Mucosa of rectum (tissue), 2 donors: Measurements from ENCODE around the gene MYPOP.
A peak's percentile ranks its signal among the peaks of the same experiment; 100 is the strongest.

Experiments
- H3K27ac ChIP-seq, 2 donors: one replicate each; pipeline ENCODE4 v1.7.0; 2013; ENCODE audit warnings: inconsistent platforms in 2 of 2, low read depth in 2 of 2, low read length in 2 of 2
- H3K27me3 ChIP-seq, 2 donors: one replicate each; pipeline ENCODE4 v1.7.0; 2013; ENCODE audit warnings: low read length in 2 of 2; ENCODE audit not compliant: control insufficient read depth in 2 of 2, insufficient read depth in 2 of 2
- H3K36me3 ChIP-seq, 2 donors: one replicate each; pipeline ENCODE4 v1.7.0; 2013; ENCODE audit warnings: low read length in 2 of 2; ENCODE audit not compliant: control insufficient read depth in 2 of 2, insufficient read depth in 2 of 2
- H3K4me1 ChIP-seq, 2 donors: one replicate each; pipeline ENCODE4 v1.7.0; 2013; ENCODE audit warnings: low read length in 2 of 2, mild to moderate bottlenecking in 1 of 2; ENCODE audit not compliant: control insufficient read depth in 2 of 2, insufficient read depth in 2 of 2
- H3K4me3 ChIP-seq, 2 donors: one replicate each; pipeline ENCODE4 v1.7.0; 2013; ENCODE audit warnings: low read length in 2 of 2
- H3K9ac ChIP-seq, 2 donors: one replicate each; pipeline ENCODE4 v1.7.0; 2013; ENCODE audit warnings: low read length in 2 of 2, low read depth in 1 of 2, mild to moderate bottlenecking in 1 of 2
- H3K9me3 ChIP-seq, 2 donors: one replicate each; pipeline ENCODE4 v1.7.0; 2013; ENCODE audit warnings: low read length in 2 of 2; ENCODE audit not compliant: control insufficient read depth in 2 of 2
- donor health status: healthy.
- donor health status: Normal muscosa, but diverticular disease.

Gene MYPOP, protein sequence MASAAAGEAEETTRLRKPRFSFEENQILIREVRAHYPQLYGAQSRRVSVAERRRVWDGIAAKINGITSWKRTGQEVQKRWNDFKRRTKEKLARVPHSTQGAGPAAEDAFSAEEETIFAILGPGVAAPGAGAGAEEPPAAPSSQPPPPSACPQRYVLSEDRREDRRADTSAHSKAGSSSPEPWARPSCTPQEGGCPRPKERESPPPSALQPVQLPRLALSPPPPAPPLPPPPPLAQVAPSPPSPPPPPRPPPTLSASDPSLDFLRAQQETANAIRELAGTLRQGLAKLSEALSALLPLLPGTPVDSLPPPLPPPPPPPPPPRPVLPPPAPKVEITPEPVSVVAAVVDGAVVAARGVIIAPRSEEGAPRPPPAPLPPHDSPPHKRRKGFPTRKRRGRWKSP

DNA sequence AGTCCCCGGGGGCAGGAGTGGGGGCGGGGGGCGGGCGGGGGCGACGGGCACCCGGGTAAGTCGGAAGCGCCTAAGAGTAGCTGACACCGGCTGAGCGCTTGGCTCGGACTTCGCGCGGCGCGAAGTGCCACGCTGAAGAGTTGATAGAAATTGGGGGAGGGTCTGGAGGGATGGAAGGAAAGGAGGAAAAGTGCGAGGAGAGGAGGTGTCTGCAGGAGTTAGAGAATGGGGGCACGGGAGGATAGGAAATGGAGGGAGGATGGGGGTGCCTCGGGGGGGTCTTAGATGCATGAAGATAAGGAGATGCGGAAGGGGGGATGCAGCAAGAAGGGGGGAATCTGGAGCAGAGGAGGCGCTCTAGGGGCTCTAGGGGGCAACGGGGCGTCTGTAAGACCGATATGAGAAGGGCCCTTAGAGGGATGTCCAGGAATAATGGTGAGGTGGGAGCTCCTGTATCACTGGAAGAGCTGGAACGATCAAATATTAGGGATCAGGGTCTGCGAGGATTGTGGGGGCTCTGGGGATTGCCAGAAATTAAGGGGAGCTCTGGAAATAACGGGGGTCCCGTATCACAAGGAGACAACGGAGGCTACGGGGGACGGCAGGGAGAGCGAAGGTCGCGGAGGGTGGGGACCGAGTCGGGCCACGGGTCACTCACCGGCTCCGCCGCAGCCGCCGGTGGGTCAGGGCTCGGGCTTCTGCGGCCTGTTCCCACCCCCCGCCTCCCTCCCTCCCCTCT lies at the start of gene MYPOP:
Gene MYPOP (minus strand): TSS at position 702 of the 739 bp plus-strand sequence. CDS start 840 bp downstream, outside the sequence.
- Histone ChIP-seq H3K4me3 (peak within 1 kb of the TSS; percentile 87 to 92), H3K9ac (peak within 1 kb of the TSS; percentile 82 to 86), H3K27ac (peak within 1 kb of the TSS; percentile 72 to 77), H3K4me1 (peaks cover 14 to 15% of the 10 kb centered on the region in 2 donors), H3K36me3 (peaks cover 7 to 17% of the 10 kb centered on the region in 2 donors), H3K9me3 (no peaks in the 10 kb centered on the region), H3K27me3 (no peaks in the 10 kb centered on the region)

- Histone ChIP-seq H3K36me3 (no peaks in the 10 kb centered on the region), H3K9me3 (no peaks in the 10 kb centered on the region), H3K4me3 (no peak overlapping the region), H3K27ac (no peak overlapping the region), H3K9ac (no peak overlapping the region), H3K27me3 (peaks cover 0 to 8% of the 10 kb centered on the region in 2 donors), H3K4me1 (no peaks in the 10 kb centered on the region)
Observed at GRCh38 chr19:45947926-45948325, 45.5 kb upstream of the MYPOP start.

DNA sequence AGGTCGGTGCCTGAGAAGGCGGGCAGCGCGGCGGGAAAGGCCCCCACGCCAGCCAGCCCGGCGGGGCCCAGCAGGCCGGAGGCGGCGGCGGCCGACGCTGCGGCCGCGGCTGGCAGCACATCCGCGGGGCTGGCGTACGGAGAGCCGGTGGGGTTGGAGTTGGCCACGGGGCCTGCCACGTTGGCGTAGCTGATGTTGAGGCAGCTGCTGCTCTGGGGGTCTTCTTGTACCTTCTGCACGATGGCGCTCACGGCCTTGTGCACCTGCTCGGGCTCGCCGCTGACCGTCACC lies 38.0 kb upstream of the MYPOP start:
- Histone ChIP-seq H3K27ac (no peak overlapping the region), H3K9me3 (no peaks in the 10 kb centered on the region), H3K4me1 (no peaks in the 10 kb centered on the region), H3K4me3 (no peak overlapping the region), H3K9ac (no peak overlapping the region), H3K27me3 (peaks cover 5 to 9% of the 10 kb centered on the region in 2 donors), H3K36me3 (no peaks in the 10 kb centered on the region)

GRCh38 chr19:45939792-45940514 lies 37.5 kb upstream of the MYPOP start:
- Histone ChIP-seq H3K36me3 (no peaks in the 10 kb centered on the region), H3K9me3 (no peaks in the 10 kb centered on the region), H3K4me3 (no peak overlapping the region), H3K27ac (no peak overlapping the region), H3K27me3 (peaks cover 9 to 13% of the 10 kb centered on the region in 2 donors), H3K4me1 (no peaks in the 10 kb centered on the region), H3K9ac (no peak overlapping the region)

- Histone ChIP-seq H3K9ac (no peak overlapping the region), H3K9me3 (no peaks in the 10 kb centered on the region), H3K27me3 (peaks cover 9 to 10% of the 10 kb centered on the region in 2 donors), H3K36me3 (no peaks in the 10 kb centered on the region), H3K27ac (no peak overlapping the region), H3K4me1 (no peaks in the 10 kb centered on the region), H3K4me3 (no peak overlapping the region)
Observed at GRCh38 chr19:45938733-45939319, 36.4 kb upstream of the MYPOP start.

DNA sequence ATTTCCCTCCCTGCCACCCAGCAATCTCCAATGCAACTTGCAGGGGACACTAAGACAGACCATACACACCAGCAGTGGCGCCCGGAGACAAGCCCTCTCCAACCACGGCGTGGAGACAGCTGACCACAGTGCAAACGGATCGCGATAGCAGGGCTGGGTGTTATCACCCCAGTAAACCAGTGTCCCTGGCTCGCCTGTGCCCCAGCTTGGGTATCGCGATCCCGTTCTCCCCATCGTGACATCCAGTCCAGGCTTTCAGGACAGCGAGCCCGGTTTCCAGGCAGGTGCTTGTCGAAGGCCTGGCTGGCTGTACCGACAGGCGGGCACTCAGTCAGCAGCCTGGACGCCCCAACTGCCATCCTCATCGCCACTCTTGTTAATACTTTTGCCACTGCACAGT lies 32.9 kb upstream of the MYPOP start:
- no peaks in the 10 kb centered on the region for H3K4me1 ChIP-seq
- H3K9me3 ChIP-seq: no peaks in the 10 kb centered on the region
- H3K27me3 ChIP-seq: peaks cover 9 to 12% of the 10 kb centered on the region in 2 donors
- no peaks in the 10 kb centered on the region for H3K36me3 ChIP-seq
- no peak overlapping the region for H3K27ac ChIP-seq
- no peak overlapping the region for H3K4me3 ChIP-seq
- no peak overlapping the region for H3K9ac ChIP-seq

DNA sequence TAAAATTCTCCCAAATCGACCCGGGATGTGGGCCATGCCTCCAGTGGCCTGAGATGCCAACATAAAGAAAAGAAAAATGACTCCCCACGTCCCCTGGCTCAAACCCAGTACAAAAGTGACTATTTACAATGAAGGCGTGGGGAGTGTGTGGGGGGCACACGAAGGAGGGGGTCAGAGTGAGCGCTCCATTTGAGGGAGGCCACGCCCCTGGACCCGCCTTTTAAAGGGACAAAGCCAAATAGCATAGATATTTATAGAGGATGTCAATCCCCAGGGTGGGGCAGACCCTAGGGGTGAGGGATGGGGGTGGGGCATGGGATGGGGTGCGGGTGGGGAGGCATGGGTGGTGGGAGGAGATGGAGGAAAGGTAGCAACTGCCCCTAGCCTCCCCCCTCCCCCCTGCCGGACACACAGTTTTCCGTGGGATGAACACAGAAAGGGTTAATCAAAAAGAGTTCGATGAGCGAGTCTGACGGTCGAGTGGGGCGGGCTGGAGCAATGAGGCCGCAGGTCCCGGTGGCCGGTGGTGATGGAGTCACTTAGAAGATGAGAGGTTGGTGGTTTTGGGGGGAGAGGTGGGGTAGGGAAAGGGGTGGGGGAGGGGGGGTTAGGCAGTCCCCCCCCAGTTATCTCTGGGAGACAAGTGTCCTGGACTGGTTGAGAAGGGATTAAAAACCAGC lies 32.3 kb upstream of the MYPOP start:
- peaks cover 7 to 12% of the 10 kb centered on the region in 2 donors for H3K27me3 ChIP-seq
- H3K4me1 ChIP-seq: no peaks in the 10 kb centered on the region
- no peak overlapping the region for H3K27ac ChIP-seq
- no peaks in the 10 kb centered on the region for H3K36me3 ChIP-seq
- no peak overlapping the region for H3K9ac ChIP-seq
- no peak overlapping the region for H3K4me3 ChIP-seq
- H3K9me3 ChIP-seq: no peaks in the 10 kb centered on the region

DNA sequence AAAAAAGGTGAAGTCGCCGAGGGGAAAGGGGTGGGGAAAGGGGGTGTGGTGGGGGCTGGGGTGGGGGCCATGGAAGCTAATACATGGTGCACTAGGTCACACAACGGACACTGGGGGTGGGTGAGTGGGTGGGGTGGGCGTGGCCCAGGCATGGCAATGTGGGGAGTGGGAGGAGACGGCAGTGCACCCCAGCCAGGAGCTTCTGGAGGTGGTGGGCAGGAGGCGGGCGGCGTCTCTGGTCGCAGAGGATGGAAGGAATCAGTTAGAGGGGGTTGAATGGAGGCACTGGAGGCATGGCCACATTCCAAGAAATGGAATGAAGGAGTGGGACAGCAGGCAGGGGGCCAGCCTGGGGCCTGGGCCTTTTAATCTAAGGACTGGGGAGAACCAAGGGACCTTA lies 31.3 kb upstream of the MYPOP start:
- no peaks in the 10 kb centered on the region for H3K9me3 ChIP-seq
- H3K9ac ChIP-seq: no peak overlapping the region
- H3K36me3 ChIP-seq: no peaks in the 10 kb centered on the region
- peaks cover 6 to 12% of the 10 kb centered on the region in 2 donors for H3K27me3 ChIP-seq
- H3K4me1 ChIP-seq: no peaks in the 10 kb centered on the region
- no peak overlapping the region for H3K4me3 ChIP-seq
- H3K27ac ChIP-seq: no peak overlapping the region

GRCh38 chr19:45931055-45931454 lies 28.6 kb upstream of the MYPOP start:
- Histone ChIP-seq H3K9me3 (no peaks in the 10 kb centered on the region), H3K9ac (no peak overlapping the region), H3K27me3 (peaks cover 6 to 11% of the 10 kb centered on the region in 2 donors), H3K4me3 (no peak overlapping the region), H3K4me1 (peaks cover 0 to 8% of the 10 kb centered on the region in 2 donors), H3K36me3 (no peaks in the 10 kb centered on the region), H3K27ac (no peak overlapping the region)
